Hematopoietic multipotent progenitor cell (in vitro differentiated cells): ENCODE measurements around the gene GFER. TPM values are rescaled to one million over a fixed set of nuclear protein-coding genes. Genes with fewer than 3 reads are reported as not detected.

Source experiments
- DNase-seq, 3 donors: peaks; one replicate each; pipeline ENCODE4 v3.0.0-alpha.2; 2011 to 2015; ENCODE audit warnings: low read depth in 2 of 3, low spot score in 2 of 3
- total RNA-seq: library from RNA; depleted of rRNA; stranded (reverse); fragments of >200 nt; gene quantifications from one replicate; pipeline ENCODE4 v1.2.3, GENCODE V29; 2012

Gene GFER
- total RNA-seq, 1 donor: 14.5 TPM

- DNase-seq: no peak
Measured at GRCh38 chr16:1973461-1974156, 10.4 kb upstream of the GFER start.

GRCh38 chr16:1974157-1975070 lies 9.6 kb upstream of the GFER start:
- DNase-seq: no peak

- DNase-seq: no peak
Measured at GRCh38 chr16:1975432-1976215, 8.4 kb upstream of the GFER start.

GRCh38 chr16:1976216-1976520 lies 7.8 kb upstream of the GFER start:
- no peak for DNase-seq

GRCh38 chr16:1976951-1977874 lies 6.8 kb upstream of the GFER start:
- no peak for DNase-seq

GRCh38 chr16:1977875-1978268 lies 6.1 kb upstream of the GFER start:
- no peak for DNase-seq

- DNase-seq: no peak
Measured at GRCh38 chr16:1978476-1979120, 5.4 kb upstream of the GFER start.

GRCh38 chr16:1979271-1980029 lies 4.5 kb upstream of the GFER start:
- DNase-seq: no peak

DNA sequence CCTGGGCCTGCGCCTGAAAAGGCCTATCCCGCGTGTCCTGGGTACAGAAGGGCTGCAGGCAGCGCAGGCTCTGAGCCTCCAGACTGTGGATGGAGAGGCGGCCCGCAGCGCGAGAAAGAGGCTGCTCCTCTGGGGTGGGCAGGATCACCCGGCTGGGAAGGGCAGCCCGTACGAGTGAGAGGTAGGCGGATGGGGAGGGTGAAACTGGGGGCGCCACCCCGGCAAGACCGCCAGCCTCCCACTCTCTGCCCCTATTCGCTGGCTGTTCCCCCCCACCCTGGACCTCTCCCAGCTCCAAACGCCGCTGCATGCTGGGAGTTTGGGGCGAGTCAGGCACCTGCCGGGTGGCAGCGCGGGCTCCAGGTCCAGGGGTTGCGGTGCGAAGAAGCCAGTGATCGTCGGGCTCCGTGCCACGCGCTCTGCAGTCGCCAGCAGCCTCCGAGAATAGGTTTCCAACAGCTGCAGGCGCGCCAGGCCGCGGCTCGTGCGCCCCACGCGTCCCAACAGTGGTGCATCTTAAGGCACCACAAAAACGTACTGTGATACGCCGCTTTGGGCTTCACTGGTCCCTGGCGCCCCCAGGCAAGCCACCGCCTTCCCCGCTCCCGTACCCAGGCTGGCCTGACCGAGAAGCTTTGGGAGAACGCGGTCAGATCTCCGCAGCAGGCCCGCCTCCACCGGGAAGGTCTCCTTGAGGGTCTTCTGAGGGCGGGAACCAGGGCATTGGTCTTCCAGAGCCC lies 3.8 kb upstream of the GFER start:
- no peak for DNase-seq

- no peak for DNase-seq
Measured at GRCh38 chr16:1980770-1981087, 3.3 kb upstream of the GFER start.

DNA sequence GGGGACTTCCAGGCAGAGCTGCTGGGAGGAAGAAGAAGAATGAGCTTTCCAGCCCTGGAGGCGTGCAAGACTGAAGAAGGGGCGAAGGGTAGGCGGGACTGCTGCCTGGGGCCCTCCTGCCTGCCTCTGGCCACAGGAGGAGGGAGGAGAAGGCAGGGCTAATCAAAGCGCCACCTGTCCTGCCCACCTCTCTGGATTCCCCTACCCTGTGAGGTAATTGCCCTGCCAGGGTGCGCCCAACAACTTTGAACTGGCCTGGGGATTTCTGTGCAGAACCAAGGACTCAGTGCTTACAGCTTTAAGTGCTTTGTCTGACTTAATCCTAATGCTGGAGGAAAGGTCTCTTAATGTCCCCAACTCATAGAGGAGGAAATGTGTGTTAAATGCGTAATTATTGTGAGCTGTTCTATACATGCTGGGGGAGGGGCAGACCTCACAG lies 2.6 kb upstream of the GFER start, which contains the start of gene NOXO1:
NOXO1 (minus strand) TSS at position 72 of the 439 bp plus-strand sequence. CDS start 290 bp downstream, outside the sequence.
- no peak for DNase-seq

GRCh38 chr16:1982013-1982433 lies 2.0 kb upstream of the GFER start:
- no peak for DNase-seq

DNA sequence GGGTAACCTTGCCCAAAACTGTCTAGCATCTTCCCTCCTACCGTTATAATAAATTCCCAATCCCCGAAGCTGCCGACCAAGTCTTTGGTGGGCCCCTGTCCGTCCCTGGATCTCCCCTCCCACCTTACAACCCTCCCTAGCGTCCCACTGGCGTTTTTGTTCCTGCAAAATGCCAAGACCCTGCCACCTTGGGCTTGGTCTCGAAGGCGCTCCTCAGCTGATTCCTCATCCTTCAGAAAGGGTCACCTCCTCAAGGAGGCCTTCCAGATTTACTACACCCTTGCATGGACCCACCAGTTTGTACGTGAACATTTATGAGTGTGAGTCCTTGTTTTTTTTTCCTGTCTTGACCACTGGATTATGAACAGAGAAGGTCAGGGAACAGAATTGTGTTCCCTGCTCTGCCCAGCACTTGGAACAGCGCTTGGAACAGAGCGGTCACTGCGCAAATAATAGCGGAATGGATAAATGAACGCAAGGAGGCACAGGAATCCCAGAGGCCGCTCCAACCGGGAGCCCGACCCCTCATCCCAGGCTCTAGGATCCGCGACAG lies 926 bp upstream of the GFER start:
- DNase-seq: no peak

DNA sequence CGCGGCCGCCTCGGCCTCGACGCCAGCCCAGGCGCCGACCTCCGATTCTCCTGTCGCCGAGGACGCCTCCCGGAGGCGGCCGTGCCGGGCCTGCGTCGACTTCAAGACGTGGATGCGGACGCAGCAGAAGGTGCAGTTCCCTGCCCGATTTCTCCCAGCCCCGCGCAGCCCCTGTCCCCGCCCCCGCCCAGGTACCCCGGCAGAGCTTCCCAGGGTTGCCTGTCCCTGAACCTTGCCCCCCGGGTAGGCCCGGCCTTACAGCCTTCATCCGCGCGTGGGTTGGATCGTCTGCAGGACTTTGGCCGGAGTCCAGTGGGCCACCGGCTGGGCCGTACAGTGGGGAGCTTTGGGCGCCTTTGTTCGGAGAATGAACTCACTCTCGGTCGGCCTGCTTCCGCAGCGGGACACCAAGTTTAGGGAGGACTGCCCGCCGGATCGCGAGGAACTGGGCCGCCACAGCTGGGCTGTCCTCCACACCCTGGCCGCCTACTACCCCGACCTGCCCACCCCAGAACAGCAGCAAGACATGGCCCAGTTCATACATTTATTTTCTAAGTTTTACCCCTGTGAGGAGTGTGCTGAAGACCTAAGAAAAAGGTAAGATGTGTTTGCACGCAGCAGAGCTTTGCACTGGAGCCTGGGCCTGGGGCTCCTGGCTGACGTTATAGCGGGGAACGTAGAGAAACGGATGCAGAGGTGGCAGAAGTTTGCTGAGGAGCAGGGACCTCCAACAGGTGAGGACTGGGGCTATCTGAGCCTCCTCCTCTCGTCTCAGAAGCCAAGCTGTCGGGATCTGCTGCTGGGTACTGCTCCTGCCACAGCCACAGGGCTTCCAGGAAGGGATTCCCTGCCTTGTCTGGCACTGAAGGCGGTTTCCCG lies 593 bp downstream of the GFER start:
- DNase-seq: no peak

DNA sequence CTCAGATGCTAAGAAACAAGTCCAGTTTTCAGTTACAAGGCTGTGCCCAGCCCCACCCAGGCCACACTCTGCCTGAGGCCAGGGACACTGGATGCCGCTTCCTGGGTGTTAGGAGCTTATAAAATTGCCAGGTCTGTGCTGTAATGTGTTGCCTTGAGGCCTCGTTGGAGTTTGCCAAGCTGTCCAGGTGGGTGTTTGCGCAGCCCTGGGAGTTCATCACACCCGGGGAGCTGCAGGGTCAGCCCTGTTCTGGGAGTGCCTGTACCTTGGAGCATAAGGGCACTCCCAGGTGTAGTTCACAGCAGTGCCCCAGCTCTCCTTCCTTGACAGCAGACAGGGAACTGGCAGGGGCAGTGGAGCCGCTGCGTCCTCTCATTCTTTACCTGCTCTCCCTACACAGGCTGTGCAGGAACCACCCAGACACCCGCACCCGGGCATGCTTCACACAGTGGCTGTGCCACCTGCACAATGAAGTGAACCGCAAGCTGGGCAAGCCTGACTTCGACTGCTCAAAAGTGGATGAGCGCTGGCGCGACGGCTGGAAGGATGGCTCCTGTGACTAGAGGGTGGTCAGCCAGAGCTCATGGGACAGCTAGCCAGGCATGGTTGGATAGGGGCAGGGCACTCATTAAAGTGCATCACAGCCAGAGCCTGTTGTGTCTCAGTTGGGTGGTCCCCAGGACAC lies 1.6 kb downstream of the GFER start:
- no peak for DNase-seq

DNA sequence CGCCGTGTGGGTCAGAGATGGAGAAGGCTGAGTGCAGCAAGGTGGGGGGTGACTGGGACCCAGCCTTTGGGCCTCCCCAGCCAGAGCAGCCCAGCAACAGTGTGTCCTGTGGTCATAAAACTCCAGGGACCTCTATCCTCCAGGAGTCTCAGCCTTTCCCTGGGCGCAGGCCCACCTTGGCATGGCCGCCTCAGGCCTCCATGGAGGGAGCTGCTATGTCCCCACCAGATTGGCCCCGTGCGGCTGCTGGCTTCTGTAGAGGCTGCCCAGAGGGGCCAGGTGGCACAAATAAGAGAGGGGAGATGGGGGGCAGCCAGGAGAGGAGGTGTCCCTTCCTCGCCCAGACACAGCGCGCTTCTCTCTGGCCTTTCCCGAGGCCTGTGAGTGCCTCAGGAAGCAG lies 3.2 kb downstream of the GFER start:
- DNase-seq: no peak
